HUES6 (cell line): ENCODE measurements around the gene SYNPR.

ENCODE experiments used
- H3K27ac ChIP-seq: 2 replicates; pipeline ENCODE4 v1.7.0; 2013; ENCODE audit warnings: low read depth, mild to moderate bottlenecking, low read length, inconsistent platforms
- H3K27me3 ChIP-seq: 2 replicates; pipeline ENCODE4 v1.6.1; 2013; ENCODE audit warnings: low read length; ENCODE audit not compliant: control insufficient read depth, insufficient read depth
- H3K36me3 ChIP-seq: 2 replicates; pipeline ENCODE4 v1.6.1; 2013; ENCODE audit warnings: low read length; ENCODE audit not compliant: control insufficient read depth, insufficient read depth
- H3K4me1 ChIP-seq: 2 replicates; pipeline ENCODE4 v1.6.1; 2013; ENCODE audit warnings: low read length; ENCODE audit not compliant: control insufficient read depth, insufficient read depth
- H3K4me3 ChIP-seq: 2 replicates; pipeline ENCODE4 v1.5.1; 2013; ENCODE audit warnings: low read depth, low read length
- H3K9ac ChIP-seq: one replicate; pipeline ENCODE4 v1.6.1; 2013; ENCODE audit warnings: mild to moderate bottlenecking, low read length
- H3K9me3 ChIP-seq: 2 replicates; pipeline ENCODE4 v1.6.1; 2013; ENCODE audit warnings: low read depth, low read length; ENCODE audit not compliant: control insufficient read depth, insufficient read depth

The SYNPR gene

DNA sequence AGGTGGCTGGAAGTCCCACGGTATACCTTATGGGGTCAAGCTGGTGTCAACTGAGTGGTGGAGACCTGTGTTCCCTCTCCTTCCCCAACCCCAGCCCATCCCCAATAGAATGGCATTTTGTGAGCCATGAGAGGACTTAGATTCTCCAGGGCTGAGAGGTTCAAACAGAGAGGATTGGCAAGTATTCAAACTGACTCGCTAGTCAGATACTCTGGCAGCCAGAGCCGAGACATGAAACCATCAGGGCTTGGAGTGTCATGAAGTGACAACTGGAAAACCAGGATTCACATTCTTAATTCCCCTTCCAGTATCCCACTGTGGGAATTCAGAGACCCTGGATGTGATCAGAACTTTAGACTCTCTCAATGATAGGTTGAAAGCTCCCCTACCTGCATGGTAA, 215.0 kb downstream of the SYNPR start:
- H3K27me3 ChIP-seq, result no peaks in the 10 kb centered on the region
- H3K4me1 ChIP-seq, result no peaks in the 10 kb centered on the region
- no peak overlapping the region for H3K27ac ChIP-seq
- H3K9me3 ChIP-seq, result no peaks in the 10 kb centered on the region
- H3K36me3 ChIP-seq, result no peaks in the 10 kb centered on the region
- no peak overlapping the region for H3K4me3 ChIP-seq
- no peak overlapping the region for H3K9ac ChIP-seq

DNA sequence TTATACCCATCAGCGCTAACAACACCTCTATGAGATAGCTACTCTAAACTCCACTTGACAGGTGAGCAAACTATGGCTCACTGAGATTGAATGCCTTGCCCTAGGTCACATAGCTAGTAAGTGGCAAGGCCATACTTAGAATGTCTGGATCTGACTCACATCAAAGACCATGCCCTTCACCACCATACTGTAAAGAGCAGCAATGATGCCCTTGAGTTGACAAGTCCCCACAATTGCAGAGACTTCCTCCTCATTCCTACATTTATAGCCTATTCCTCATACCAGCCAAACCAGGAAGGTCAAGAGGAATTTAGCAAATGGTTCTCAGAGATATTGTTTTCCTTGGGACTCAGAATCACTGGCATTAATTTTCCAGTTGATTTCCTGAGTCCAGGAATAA, 216.5 kb downstream of the SYNPR start:
- H3K36me3 ChIP-seq, result no peaks in the 10 kb centered on the region
- no peaks in the 10 kb centered on the region for H3K4me1 ChIP-seq
- H3K4me3 ChIP-seq, result no peak overlapping the region
- H3K27me3 ChIP-seq, result no peaks in the 10 kb centered on the region
- no peak overlapping the region for H3K9ac ChIP-seq
- H3K27ac ChIP-seq, result no peak overlapping the region
- no peaks in the 10 kb centered on the region for H3K9me3 ChIP-seq

DNA sequence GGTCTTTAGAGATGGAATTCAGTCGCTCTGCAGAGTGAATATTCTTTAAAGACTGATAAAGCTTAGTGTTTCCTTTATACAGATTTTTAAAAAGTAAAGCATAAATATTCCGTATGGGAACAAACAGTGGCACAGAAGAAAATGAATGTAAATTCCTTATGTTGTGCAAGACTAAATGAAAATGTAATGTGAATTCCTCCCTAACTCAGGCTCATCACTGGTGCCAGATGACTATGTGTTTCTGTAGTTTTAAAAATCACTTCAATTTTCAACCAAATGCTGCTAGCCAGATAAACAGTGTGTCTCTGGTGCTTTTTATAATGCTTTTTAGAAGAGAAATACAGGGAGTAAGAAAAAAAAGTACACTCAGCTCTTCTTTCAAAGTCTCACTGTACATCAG, 219.5 kb downstream of the SYNPR start:
- H3K36me3 ChIP-seq, result no peaks in the 10 kb centered on the region
- no peaks in the 10 kb centered on the region for H3K27me3 ChIP-seq
- no peak overlapping the region for H3K4me3 ChIP-seq
- no peaks in the 10 kb centered on the region for H3K4me1 ChIP-seq
- H3K9ac ChIP-seq, result no peak overlapping the region
- no peak overlapping the region for H3K27ac ChIP-seq
- H3K9me3 ChIP-seq, result no peaks in the 10 kb centered on the region

DNA sequence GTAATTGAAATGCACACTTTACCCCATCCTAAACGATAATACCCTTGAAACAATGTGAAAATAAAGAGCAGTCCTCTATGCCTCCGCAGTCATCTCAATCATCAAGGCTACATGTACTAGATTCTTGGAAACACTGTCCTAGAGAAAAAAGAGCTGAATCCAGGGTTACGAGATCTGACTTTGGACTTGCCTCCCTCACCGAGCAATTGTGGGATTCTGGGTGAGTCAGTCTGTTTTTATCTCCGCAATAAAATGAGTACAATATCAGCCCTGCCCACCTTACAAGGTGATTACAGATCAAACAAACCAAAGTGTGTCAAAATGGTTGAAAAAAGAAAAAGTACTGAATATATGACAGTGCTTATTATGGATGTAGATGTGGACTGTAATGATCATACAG, 222.1 kb downstream of the SYNPR start:
- Histone ChIP-seq H3K27me3 (no peaks in the 10 kb centered on the region), H3K36me3 (no peaks in the 10 kb centered on the region), H3K9ac (no peak overlapping the region), H3K4me1 (no peaks in the 10 kb centered on the region), H3K27ac (no peak overlapping the region), H3K4me3 (no peak overlapping the region), H3K9me3 (no peaks in the 10 kb centered on the region)

DNA sequence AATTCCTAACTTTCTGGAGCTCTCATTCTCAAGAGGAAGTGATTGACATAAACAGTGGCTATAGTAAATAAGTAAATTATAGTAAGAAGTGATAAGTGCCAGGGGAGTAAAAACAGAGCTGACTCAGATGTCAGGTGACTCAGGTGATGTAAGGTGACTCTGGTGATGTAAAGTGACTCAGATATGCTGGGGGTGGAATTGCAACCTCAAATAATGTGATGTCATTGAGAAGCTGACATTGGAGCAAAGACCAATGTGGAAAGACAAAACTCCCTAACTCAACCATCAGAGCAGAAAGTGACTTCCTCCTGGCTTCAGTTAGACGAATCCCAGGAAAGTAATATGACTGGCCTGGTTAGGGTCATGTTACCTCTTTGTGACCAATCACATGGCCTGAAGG, 230.2 kb downstream of the SYNPR start:
- Histone ChIP-seq H3K4me1 (no peaks in the 10 kb centered on the region; the same call in 1 of the 2 replicates), H3K27me3 (no peaks in the 10 kb centered on the region), H3K9ac (no peak overlapping the region), H3K27ac (no peak overlapping the region), H3K4me3 (no peak overlapping the region), H3K9me3 (no peaks in the 10 kb centered on the region), H3K36me3 (no peaks in the 10 kb centered on the region)

DNA sequence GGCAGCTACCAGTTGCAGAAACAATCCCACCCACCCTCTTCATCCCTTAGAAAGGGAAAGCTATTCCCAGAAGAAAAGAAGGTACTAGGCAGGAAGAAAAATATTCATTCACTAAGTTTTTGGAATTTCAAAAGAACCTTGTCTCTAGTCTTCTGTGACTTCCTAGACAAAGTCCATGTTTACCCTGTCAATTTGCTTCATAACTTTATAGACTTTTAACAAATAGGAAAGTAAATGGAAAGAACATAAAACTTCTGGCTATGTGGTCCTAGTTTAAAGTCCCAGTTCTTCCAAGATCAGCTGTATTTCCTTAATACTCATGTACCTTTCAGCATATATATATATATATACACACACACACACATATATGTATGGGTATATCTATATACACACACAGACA, 230.7 kb downstream of the SYNPR start:
- no peaks in the 10 kb centered on the region for H3K36me3 ChIP-seq
- no peaks in the 10 kb centered on the region; the same call in 1 of the 2 replicates for H3K4me1 ChIP-seq
- H3K27ac ChIP-seq, result no peak overlapping the region
- no peaks in the 10 kb centered on the region for H3K27me3 ChIP-seq
- no peak overlapping the region for H3K4me3 ChIP-seq
- no peaks in the 10 kb centered on the region for H3K9me3 ChIP-seq
- no peak overlapping the region for H3K9ac ChIP-seq

DNA sequence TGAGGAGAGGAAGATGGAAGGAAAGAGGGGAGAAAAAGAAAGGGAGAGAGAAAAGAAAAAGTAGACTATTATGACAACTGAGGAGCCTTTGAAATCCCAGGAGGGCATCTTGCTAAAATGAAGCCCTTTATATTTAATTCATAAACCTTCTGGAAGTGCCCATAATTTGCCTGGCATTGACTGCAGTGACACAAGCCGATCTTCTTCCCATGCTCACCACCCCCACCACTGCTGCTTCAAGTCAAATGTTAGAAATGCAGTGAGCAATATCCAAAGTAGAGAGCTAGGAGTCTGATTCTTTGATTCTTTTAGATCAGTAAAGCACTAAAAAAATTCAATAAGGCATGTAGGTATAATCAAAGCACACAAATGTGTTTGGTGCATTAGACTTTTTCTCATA, 235.7 kb downstream of the SYNPR start:
- Histone ChIP-seq H3K27me3 (no peaks in the 10 kb centered on the region), H3K9me3 (no peaks in the 10 kb centered on the region), H3K4me3 (no peak overlapping the region), H3K4me1 (no peaks in the 10 kb centered on the region; the same call in 1 of the 2 replicates), H3K27ac (no peak overlapping the region), H3K9ac (no peak overlapping the region), H3K36me3 (no peaks in the 10 kb centered on the region)

DNA sequence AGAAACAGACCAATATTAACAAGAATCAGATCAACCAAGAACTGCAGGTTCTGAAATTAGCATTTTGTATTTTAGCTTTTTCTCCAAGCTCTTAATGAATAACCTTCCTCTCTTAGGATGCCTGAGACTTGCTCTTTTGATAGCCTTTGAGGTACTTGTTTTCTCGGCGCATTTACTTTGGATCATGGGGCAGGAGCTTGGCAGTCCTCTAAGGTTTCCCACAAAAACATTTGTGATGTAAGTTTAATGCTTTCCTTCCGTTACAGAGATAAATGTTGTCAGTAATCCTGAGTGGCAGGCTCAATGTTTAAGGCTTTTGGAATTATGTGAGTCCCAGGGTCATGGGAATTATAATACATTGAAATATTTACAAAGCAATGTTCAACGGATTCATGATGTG, 236.6 kb downstream of the SYNPR start:
- Histone ChIP-seq H3K27me3 (no peaks in the 10 kb centered on the region), H3K9me3 (no peaks in the 10 kb centered on the region), H3K27ac (no peak overlapping the region), H3K36me3 (no peaks in the 10 kb centered on the region), H3K4me1 (no peaks in the 10 kb centered on the region; the same call in 1 of the 2 replicates), H3K9ac (no peak overlapping the region), H3K4me3 (no peak overlapping the region)

DNA sequence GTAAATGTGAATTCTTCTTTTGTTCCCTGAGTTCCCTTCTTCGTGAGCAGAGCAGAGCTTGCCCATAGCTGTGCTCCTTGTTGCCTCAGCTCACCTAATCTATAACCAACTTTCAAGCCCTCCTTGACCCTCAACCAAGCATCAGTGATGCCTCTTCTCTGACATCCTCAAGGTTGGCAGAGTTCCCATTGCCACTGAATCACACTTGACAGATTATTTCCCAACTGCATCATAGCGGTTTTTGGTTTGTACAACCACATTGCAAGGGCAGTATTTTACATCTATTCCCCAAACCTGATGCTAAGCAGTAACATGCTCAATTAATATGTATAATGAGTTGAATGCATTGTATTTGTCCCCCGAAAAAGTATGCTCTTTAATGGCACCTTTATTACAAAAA, 241.3 kb downstream of the SYNPR start:
- Histone ChIP-seq H3K27ac (no peak overlapping the region), H3K4me3 (no peak overlapping the region), H3K4me1 (peaks cover 3% of the 10 kb centered on the region; the same call in 1 of the 2 replicates), H3K9ac (no peak overlapping the region), H3K9me3 (no peaks in the 10 kb centered on the region), H3K36me3 (no peaks in the 10 kb centered on the region), H3K27me3 (no peaks in the 10 kb centered on the region)

DNA sequence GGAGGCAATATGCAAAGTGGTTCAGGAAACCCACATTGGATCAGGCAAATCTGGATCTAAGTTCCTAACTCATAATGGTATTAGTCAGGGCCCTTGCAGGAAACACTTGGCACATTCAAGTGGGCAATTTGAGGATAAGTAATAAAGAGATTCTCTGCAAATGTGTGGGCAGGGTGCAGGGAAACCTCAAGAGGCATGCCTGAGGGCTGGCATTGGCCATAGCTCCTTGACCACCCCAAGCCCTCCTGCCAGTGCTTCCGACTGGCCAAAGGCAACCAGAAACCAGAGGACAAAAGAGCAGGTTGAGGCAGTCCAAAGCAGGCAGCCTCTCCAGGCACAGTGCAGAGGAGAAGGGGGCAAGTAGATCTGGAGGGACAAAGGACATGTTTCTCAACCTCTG, 243.5 kb downstream of the SYNPR start:
- Histone ChIP-seq H3K27ac (no peak overlapping the region), H3K27me3 (no peaks in the 10 kb centered on the region), H3K36me3 (no peaks in the 10 kb centered on the region), H3K4me3 (no peak overlapping the region), H3K4me1 (peaks cover 3% of the 10 kb centered on the region), H3K9ac (no peak overlapping the region), H3K9me3 (no peaks in the 10 kb centered on the region)

DNA sequence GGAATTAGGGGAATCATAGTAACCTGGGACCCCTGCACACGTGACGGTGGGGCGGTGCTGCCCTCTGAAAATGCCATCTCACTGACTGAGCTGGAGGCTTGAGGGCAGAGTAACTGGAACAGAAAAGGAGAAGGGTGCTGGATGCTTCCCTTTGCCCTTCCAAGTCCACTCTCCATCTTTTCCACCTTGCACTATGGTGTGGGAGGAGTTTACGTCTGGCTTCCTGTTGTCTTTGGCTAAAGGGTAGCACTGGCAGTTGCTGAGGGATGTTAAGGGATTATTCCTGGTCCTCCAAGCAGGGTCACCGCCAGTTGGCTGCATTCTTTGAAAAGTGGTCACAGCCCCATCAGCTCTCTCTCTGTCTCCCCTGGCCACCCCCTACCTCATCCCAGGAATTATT, 245.0 kb downstream of the SYNPR start:
- Histone ChIP-seq H3K27ac (no peak overlapping the region), H3K27me3 (no peaks in the 10 kb centered on the region)

More for the DNA sequence above, 245.0 kb downstream of the SYNPR start:
- Histone ChIP-seq H3K9ac (no peak overlapping the region), H3K4me1 (peaks cover 15% of the 10 kb centered on the region), H3K36me3 (no peaks in the 10 kb centered on the region), H3K4me3 (no peak overlapping the region), H3K9me3 (no peaks in the 10 kb centered on the region)
